HUDEP-2 (cell line): ENCODE data around the gene AFG3L2.
A peak's percentile ranks its signal among the peaks of the same experiment; 100 is the strongest.

Experiments
- DNase-seq, 76 experiments: peaks; one replicate each; lab custom pipeline; 2025; ENCODE audit not compliant: unreplicated experiment in 76 of 76; lab: John Stamatoyannopoulos, UW

AFG3L2 gene

GRCh38 chr18:12327510-12328178 is 49.4 kb downstream of the AFG3L2 start:
- peak in 75 of 76 experiments; percentile 1 to 96 (median 72) for DNase-seq

- no peak for DNase-seq
Measured at GRCh38 chr18:12326711-12327460, 50.1 kb downstream of the AFG3L2 start.

GRCh38 chr18:12325726-12326245 is 51.2 kb downstream of the AFG3L2 start:
- DNase-seq: no peak

GRCh38 chr18:12324991-12325725 is 51.9 kb downstream of the AFG3L2 start:
- DNase-seq: no peak

GRCh38 chr18:12321333-12321732 is 55.7 kb downstream of the AFG3L2 start:
- no peak for DNase-seq

GRCh38 chr18:12318857-12319256 is 58.2 kb downstream of the AFG3L2 start:
- no peak for DNase-seq

- no peak for DNase-seq
Measured at GRCh38 chr18:12318334-12318697, 58.7 kb downstream of the AFG3L2 start.

GRCh38 chr18:12317664-12318333 is 59.2 kb downstream of the AFG3L2 start:
- DNase-seq: no peak

GRCh38 chr18:12315911-12316310 is 61.1 kb downstream of the AFG3L2 start:
- DNase-seq: peak in 73 of 76 experiments; percentile 19 to 98 (median 76)

GRCh38 chr18:12315490-12315889 is 61.5 kb downstream of the AFG3L2 start:
- DNase-seq: peak in 67 of 76 experiments; percentile 2 to 95 (median 46)

GRCh38 chr18:12314591-12315305 is 62.3 kb downstream of the AFG3L2 start:
- no peak for DNase-seq

GRCh38 chr18:12313530-12314245 is 63.3 kb downstream of the AFG3L2 start:
- peak in 1 of 76 experiments; percentile 22 for DNase-seq

GRCh38 chr18:12312976-12313375 is 64.1 kb downstream of the AFG3L2 start:
- DNase-seq: no peak

GRCh38 chr18:12310762-12311161 is 66.3 kb downstream of the AFG3L2 start:
- no peak for DNase-seq

- DNase-seq: no peak
Measured at GRCh38 chr18:12309683-12310198, 67.3 kb downstream of the AFG3L2 start.

- peak in 56 of 76 experiments; percentile 3 to 83 (median 36) for DNase-seq
Measured at GRCh38 chr18:12308386-12309100, 68.5 kb downstream of the AFG3L2 start.

- peak in 63 of 76 experiments; percentile 4 to 92 (median 59) for DNase-seq
Measured at GRCh38 chr18:12307701-12308385, 69.2 kb downstream of the AFG3L2 start, which contains the start of gene TUBB6. Gene TUBB6 (plus strand): TSS chr18:12308241. CDS start chr18:12308293, 52 bp downstream.
